ENCODE data around the gene GET3. TPM values are rescaled to one million over a fixed set of nuclear protein-coding genes. Genes with fewer than 3 reads are reported as not detected.

GET3 gene
- polyA plus RNA-seq, 1 of the 3 experiments (the other 2 are of a cell fraction) = 264 TPM

DNA sequence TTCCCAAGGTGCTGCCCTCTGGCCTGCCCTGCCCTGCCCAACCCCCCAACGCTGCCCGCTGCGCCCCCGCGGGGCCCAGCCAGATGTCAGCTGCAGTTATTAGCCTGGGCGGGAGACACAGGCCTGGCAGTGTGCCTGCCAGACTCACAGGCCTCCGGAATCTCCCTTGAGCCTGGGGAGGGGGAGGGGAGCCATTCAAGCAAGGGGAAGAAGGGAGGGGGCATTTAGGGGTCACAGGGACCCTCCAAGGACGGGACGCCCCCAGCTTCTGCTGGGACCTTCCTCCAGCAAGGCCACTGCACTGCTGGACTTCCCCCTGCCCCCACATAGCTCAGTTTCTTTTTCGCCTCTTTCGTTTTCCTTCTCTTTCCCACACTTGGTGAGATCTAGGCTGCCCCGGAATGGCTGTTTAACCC, 51.4 kb downstream of the GET3 start (continued):
- peak; percentile 80; the same call in 1 of the 2 replicates for TF ChIP-seq FOXJ3 (CRISPR knock-in tag; IDR thresholded peaks at IDR 0.05)

DNA sequence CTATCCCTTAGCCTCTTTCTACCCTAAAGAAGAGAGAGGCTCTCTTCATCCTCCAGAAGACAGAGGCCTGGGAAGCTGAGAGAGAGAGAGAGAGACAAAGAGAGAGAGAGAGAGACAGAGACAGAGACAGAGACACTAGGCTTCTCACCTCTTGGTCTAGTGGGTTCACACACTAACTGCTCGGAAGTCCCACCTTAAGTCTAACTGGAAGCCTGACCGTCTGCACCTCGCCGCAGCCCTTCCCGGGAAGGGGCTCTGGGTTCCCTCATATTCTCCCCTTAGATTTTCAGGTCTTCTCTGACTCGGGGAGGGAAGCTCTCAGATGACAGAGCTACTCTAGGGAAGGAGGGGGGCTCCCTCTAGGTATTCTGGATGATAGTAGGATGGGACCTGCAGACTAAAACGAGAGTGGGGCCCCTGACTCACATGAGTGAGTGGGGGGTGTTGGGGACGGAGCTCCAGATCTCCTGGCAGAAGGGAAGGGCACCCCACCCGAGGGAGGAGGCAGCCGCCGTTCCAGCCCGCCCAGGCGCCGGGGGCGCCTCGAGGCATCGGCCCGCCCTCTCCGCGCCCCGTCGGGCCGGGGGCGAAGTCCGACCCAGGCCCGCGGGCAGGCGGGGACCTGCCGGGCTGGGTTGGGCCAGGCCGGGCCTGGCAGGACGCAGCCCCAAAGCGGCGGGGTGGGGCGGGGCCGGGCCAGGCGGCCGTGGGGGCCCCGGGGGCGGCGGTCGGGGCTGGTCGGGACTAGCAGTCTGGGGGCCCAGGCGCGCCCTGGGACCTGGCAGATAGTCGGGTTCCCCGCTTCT, 52.0 kb downstream of the GET3 start:
- H3K4me2 ChIP-seq = peak overlapping the region; percentile 88
- peak overlapping the region; percentile 96 to 97 for H3K27ac ChIP-seq (ENCODE audit: low read depth in 2 of 2, low read length in 1 of 2)
- DNase-seq = no peak
- H3K4me3 ChIP-seq (ENCODE audit: low read depth in 2 of 2, low read length in 1 of 2) = peak overlapping the region; percentile 37 to 80; a peak in 3 of 4 replicates
- peak overlapping the region; percentile 95 for H3K9ac ChIP-seq
- no peaks in the 10 kb centered on the region for H3K27me3 ChIP-seq (ENCODE audit: insufficient read depth)
- H2AFZ ChIP-seq (ENCODE audit: low read depth) = peak overlapping the region; percentile 63; the same call in 1 of the 2 replicates
- ChIA-PET POLR2A (interaction anchor here (0.7 to 1.1 kb wide), 3 partner anchors 10 to 67 kb away, joined by 3 to 5 read pairs (median 4); no protein-coding TSS in a partner anchor), CTCF (interaction anchor here (1.1 to 17.1 kb wide), 5 partner anchors 12 to 58 kb away, joined by 3 to 321 read pairs (median 14); no protein-coding TSS in a partner anchor)
- peaks cover 0 to 6% of the 10 kb centered on the region in 2 experiments for H3K36me3 ChIP-seq (replicated peaks in 1 of 2; ENCODE audit: control insufficient read depth in 1 of 2, insufficient read depth in 2 of 2, low read length in 1 of 2)
- H3K9me2 ChIP-seq = no peaks in the 10 kb centered on the region
- H3K79me2 ChIP-seq (ENCODE audit: insufficient read depth) = peaks cover 20% of the 10 kb centered on the region
- H3K4me1 ChIP-seq (ENCODE audit: control insufficient read depth in 1 of 2, insufficient read depth in 2 of 2, low read depth in 1 of 2, low read length in 1 of 2) = peaks cover 38 to 58% of the 10 kb centered on the region in 2 experiments
- H3K9me3 ChIP-seq = no peaks in the 10 kb centered on the region
- no peak for TF ChIP-seq TEAD4 (IDR thresholded peaks at IDR 0.05; ENCODE audit: borderline replicate concordance, insufficient read depth)
- TF ChIP-seq SMC3 (IDR thresholded peaks at IDR 0.05; ENCODE audit: low read depth, low read length) = no peak
- TF ChIP-seq, protein P1, sequence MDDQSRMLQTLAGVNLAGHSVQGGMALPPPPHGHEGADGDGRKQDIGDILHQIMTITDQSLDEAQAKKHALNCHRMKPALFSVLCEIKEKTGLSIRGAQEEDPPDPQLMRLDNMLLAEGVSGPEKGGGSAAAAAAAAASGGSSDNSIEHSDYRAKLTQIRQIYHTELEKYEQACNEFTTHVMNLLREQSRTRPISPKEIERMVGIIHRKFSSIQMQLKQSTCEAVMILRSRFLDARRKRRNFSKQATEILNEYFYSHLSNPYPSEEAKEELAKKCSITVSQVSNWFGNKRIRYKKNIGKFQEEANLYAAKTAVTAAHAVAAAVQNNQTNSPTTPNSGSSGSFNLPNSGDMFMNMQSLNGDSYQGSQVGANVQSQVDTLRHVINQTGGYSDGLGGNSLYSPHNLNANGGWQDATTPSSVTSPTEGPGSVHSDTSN (IDR thresholded peaks at IDR 0.05) = no peak
- TF ChIP-seq ELF1 (IDR thresholded peaks at IDR 0.05) = no peak
- no peak for TF ChIP-seq NFIC (IDR thresholded peaks at IDR 0.05; ENCODE audit: borderline replicate concordance)
- TF ChIP-seq, protein P2, sequence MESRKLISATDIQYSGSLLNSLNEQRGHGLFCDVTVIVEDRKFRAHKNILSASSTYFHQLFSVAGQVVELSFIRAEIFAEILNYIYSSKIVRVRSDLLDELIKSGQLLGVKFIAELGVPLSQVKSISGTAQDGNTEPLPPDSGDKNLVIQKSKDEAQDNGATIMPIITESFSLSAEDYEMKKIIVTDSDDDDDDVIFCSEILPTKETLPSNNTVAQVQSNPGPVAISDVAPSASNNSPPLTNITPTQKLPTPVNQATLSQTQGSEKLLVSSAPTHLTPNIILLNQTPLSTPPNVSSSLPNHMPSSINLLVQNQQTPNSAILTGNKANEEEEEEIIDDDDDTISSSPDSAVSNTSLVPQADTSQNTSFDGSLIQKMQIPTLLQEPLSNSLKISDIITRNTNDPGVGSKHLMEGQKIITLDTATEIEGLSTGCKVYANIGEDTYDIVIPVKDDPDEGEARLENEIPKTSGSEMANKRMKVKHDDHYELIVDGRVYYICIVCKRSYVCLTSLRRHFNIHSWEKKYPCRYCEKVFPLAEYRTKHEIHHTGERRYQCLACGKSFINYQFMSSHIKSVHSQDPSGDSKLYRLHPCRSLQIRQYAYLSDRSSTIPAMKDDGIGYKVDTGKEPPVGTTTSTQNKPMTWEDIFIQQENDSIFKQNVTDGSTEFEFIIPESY (IDR thresholded peaks at IDR 0.05; ENCODE audit: borderline replicate concordance, low read depth) = no peak
- no peak for TF ChIP-seq RAD21 (IDR thresholded peaks at IDR 0.05; ENCODE audit: low read length)
- TF ChIP-seq MXI1 (IDR thresholded peaks at IDR 0.05; ENCODE audit: low read depth, low read length) = no peak
- TF ChIP-seq NRF1 (IDR thresholded peaks at IDR 0.05; ENCODE audit: low read depth, low read length) = no peak
- peaks cover 17% of the 10 kb centered on the region for H4K20me1 ChIP-seq (ENCODE audit: insufficient read depth)
- peaks cover 60% of the 10 kb centered on the region for H3F3A ChIP-seq (replicated peaks; ENCODE audit: insufficient read depth)
- 11% methylated on average over 12 of the region's 46 CpGs for WGBS (ENCODE audit: low lambda C conversion rate)
